ENCODE results near the gene STX10.

STX10 gene

GRCh38 chr19:13139633-13140311, 10.4 kb downstream of the STX10 start:
- no peak for DNase-seq (ENCODE audit: low spot score)

DNA sequence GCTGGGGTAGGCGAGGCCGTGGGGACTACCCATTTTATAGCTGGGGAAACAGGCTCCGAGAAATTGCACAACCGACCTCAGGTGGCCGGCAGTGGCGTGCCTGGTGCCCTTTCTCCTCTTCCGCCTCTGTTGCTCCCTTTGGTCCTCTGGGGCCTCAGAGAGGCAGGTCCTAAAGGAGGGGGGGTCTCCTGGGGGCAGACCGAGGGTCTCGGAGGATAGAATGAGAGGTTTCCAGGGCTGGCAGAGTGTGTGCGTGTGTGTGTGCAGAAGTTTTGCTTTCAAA, 11.3 kb downstream of the STX10 start:
- no peak for DNase-seq (ENCODE audit: low spot score)

DNA sequence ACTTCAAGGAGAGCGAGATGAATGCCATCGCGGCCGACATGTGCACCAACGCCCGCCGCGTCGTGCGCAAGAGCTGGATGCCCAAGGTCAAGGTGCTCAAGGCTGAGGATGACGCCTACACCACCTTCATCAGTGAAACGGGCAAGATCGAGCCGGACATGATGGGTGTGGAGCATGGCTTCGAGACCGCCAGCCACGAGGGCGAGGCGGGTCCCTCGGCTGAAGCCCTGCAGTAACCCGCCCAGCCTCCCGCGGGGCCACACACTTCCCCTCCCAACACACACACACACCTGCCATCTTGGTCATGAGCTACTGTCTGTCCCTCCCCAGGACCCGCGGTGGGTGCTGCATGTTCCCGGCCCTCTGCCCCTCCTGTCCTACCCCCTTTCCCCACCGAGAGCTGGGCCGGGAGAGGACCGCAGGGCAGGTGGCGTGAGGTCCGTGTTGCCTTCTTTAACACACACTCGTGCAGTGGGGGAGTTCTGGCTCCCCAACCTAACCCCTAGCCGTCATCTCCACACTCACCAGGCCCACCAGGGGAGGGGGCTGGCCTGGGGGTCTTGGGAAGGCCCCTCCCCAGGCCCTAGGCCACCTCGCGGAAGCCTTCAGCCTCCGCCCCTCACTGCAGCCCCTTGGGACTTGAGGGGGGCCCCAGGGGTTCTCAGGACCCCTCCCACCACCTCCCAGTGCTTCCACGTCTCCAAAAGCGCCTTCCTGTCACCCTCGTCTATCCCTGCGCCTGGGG, 11.8 kb downstream of the STX10 start:
- no peak for DNase-seq (ENCODE audit: low spot score)

DNA sequence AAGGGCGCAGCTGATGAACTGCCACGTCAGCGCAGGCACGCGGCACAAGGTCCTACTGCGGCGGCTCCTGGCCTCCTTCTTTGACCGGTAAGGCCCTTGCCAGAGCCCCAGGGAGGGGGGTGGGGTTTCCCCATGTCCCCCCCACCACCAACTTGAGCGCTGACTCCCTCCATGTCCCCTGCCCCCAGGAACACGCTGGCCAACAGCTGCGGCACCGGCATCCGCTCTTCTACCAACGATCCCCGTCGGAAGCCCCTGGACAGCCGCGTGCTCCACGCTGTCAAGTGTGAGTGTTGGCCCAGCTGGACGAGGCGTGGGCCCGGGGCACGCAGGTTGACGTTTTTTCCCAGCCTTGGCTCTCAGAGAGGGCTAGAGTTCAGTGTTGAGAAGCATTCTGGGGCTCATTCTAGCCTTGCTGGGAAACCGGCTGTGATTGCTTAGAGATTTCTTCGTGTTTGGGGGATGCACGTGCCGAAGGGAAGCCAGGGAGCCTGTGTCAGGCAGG, 12.8 kb downstream of the STX10 start:
- no peak for DNase-seq (ENCODE audit: low spot score)

GRCh38 chr19:13135068-13136062, 14.8 kb downstream of the STX10 start:
- no peak for DNase-seq (ENCODE audit: low spot score)

GRCh38 chr19:13134626-13135025, 15.5 kb downstream of the STX10 start:
- no peak for DNase-seq (ENCODE audit: low spot score)

DNA sequence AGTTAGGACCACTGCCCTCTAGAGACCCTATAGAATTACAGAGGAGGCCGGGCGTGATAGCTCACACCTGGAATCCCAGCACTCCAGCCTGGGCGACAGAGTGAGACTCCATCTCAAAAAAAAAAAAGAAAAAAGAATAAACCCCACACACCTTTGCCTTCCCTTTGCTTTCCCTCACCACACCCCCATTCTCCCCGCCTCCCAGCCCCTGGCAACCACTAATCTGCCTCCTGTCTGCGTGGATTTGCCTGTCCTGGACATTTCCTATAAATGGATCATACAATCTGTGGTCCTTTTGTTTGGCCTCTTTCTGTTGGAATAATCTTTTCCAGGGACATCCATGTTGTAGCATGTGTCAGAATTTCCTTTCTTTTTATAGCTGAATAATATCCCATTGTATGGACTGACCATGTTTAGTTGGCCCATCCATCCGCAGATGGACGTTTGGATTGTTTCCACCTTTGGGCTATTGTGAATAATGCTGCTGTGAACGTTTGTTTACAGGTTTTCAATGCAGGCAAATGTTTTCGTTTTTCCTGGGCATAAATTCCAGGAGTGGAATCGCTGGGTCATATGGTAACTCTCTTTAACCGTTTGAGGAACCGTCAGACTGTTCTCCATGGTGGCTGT, 16.8 kb downstream of the STX10 start:
- no peak for DNase-seq (ENCODE audit: low spot score)

GRCh38 chr19:13132471-13133180, 17.5 kb downstream of the STX10 start:
- DNase-seq (ENCODE audit: low spot score) = no peak

GRCh38 chr19:13130886-13131490, 19.2 kb downstream of the STX10 start:
- DNase-seq (ENCODE audit: low spot score) = no peak

DNA sequence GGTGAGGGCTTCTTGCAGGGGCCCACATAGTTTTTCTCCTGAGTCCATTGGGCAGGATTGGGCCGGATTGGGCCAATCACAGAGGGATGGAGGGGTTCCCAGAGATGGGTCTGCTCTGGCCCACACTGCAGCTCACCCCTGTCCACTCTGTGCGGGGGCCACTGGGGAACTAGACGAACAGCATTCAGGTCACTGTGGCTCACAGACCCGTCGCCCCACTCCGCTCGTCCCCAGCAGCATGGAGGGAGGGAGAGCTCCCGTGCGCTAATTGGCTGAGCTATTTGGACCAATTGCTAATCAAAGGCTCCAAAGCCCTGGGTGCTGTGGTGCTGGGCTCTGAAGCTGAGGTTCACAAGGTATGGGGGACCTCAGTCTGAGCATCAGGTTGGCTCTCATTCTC, 20.8 kb downstream of the STX10 start:
- no peak for DNase-seq (ENCODE audit: low spot score)

GRCh38 chr19:13128583-13128982, 21.6 kb downstream of the STX10 start:
- no peak for DNase-seq (ENCODE audit: low spot score)

DNA sequence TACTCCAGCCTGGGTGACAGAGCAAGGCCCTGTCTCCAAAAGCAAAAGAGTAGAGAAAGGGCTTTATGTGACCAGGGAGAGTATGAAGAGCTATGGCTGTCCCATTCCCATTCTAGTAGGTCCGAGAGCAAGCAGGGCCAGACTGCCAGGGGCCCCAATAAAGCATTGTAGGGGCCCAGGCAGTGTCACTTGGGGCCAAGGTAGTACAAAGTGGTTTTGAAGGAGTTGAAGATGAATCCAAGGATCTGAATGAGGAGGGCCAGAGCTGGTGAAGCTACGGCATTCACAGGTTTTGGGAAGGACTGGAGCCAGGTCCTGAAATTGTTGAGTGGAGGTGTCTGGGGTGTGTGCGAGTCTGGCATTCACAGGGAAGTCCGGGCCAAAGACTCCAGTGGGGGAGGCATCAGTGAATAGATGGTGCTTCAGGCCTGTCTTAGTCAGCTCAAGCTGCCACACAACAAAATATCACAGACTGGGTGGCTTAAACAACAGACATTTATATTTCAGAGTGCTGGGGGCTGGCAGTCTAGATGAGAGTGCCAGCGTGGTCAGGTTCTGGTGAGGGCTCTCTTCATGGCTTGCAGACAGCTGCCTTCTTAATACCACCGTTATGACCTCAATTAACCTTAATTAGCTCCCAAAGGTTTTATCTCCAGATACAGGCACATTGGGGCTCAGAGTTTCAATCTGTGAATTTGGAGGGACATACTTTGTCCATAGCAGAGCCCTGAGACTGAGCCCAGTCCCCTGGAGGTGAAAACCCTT, 22.2 kb downstream of the STX10 start:
- no peak for DNase-seq (ENCODE audit: low spot score)

DNA sequence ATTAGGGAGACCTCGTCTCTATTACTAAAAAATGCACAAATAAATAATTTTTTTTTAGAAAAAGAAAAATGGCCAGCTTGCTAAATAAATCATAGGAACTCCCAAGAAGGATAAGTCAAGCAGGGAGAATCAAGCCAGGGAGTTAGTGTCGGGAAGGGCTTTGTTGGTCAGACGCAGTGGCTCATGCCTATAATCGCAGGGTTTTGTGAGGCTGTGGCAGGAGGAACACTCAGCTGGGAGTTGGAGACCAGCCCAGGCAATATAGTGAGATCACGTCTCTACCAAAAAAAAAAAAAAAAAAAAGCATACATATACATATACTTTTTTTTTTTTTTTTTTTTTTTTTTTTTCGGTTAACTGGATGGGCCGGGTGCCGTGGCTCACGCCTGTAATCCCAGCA, 23.1 kb downstream of the STX10 start:
- DNase-seq (ENCODE audit: low spot score) = no peak

- no peak for DNase-seq (ENCODE audit: low spot score)
These were observed 26.9 kb downstream of the STX10 start for GRCh38 chr19:13122980-13123957.

DNA sequence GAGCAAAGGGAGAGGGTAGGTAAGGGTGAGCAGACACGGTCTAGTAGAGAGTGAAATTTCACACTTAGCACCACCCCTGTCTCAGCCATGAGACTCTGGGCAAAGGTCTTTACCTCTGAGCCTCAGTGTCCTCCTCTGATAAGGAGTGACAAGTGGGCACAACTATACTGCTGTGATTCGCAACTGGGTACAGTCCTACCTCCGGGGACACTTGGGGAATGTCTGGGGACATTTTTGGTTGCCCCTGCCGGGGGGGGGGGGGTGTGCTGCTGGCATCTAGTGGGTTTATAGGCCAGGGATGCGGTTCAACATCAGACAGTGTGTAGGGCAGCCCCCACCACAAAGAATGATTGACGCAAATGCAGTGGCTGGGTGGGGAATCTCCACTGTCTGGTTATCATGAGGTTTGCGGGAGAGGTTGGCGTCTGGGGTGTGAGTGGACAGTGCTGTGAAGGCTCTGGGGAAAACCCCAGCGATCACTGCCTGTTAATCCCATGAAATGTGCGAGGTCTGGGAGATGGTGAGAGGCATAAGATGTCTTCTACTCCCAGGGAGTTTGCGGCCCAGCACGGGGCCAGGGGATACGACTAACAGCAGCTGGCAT, 27.8 kb downstream of the STX10 start:
- no peak for DNase-seq (ENCODE audit: low spot score)

GRCh38 chr19:13121551-13122274, 28.5 kb downstream of the STX10 start:
- DNase-seq (ENCODE audit: low spot score) = no peak

- no peak for DNase-seq (ENCODE audit: low spot score)
These were observed 29.4 kb downstream of the STX10 start for GRCh38 chr19:13120817-13121216.

DNA sequence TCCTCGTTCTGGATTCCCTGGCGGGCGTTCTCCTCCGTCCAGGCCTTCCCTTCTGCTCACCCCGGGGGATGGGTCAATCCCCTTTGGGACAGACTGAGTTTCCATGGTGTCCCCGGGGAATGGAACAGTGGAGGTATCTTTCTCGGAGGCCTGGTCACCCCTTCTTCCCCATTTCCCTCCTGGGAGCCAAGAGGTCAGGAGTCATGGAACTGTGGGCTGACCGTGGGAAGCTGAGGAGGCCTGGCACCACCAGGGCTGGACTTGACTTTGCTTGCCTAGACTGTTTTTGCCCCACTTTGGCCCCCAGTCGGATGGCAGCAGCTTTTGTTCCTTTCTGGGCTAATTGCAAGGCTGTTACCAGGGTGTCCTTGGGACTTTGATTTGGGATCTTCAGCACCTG, 30.1 kb downstream of the STX10 start:
- no peak for DNase-seq (ENCODE audit: low spot score)

Data from LoVo (cell line).